ENCODE results near the gene SRP72.

DNA sequence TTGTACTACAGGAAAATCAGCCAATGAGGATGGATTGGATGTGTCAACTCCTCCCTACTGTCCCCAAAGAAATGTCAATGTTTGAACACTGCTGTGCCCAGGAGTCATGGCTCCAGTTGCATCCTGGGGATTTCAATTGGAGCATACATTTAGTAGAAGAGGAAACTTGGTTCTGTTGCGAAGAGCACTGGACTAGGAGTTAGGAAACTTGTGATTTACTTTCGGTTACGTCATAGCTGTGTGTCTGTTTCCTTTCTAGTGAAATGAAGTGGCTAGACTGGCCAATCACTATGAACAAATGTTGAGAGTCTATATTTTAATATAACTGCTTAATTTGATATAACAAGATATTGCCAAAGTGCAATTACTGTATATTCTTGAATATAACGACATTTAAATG, 73.4 kb downstream of the SRP72 start:
- TF ChIP-seq, protein P1, sequence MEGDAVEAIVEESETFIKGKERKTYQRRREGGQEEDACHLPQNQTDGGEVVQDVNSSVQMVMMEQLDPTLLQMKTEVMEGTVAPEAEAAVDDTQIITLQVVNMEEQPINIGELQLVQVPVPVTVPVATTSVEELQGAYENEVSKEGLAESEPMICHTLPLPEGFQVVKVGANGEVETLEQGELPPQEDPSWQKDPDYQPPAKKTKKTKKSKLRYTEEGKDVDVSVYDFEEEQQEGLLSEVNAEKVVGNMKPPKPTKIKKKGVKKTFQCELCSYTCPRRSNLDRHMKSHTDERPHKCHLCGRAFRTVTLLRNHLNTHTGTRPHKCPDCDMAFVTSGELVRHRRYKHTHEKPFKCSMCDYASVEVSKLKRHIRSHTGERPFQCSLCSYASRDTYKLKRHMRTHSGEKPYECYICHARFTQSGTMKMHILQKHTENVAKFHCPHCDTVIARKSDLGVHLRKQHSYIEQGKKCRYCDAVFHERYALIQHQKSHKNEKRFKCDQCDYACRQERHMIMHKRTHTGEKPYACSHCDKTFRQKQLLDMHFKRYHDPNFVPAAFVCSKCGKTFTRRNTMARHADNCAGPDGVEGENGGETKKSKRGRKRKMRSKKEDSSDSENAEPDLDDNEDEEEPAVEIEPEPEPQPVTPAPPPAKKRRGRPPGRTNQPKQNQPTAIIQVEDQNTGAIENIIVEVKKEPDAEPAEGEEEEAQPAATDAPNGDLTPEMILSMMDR (conservative IDR thresholded peaks at IDR 0.05): no peak
- no peak for TF ChIP-seq ZFX (IDR thresholded peaks at IDR 0.05)
